HepG2 (cell line): Measurements from ENCODE around the gene FKBP1A. TPM values are rescaled to one million over a fixed set of nuclear protein-coding genes. Genes with fewer than 3 reads are reported as not detected.

Experiments used
- CBX1 ChIP-seq: IDR thresholded peaks from one replicate; pipeline ENCODE4 v1.6.1; 2016; ENCODE audit warnings: antibody characterized with exemption, low read depth
- E2F2 ChIP-seq: sonication (generic); formaldehyde crosslinking; IDR thresholded peaks from 2 replicates; pipeline ENCODE4 v1.4.0; 2020; ENCODE audit warnings: missing genetic modification reagents, borderline replicate concordance
- HOXA3 ChIP-seq: sonication (generic); formaldehyde crosslinking; IDR thresholded peaks from 2 replicates; pipeline ENCODE4 v1.5.0; 2020; ENCODE audit warnings: missing genetic modification reagents
- NFE2L1 ChIP-seq: sonication (generic); formaldehyde crosslinking; IDR thresholded peaks from 2 replicates; pipeline ENCODE4 v1.4.0; 2020; ENCODE audit warnings: missing genetic modification reagents, mild to moderate bottlenecking, borderline replicate concordance
- NFRKB ChIP-seq: fragments of 450-650 bp; IDR thresholded peaks from 2 replicates; pipeline ENCODE4 v1.6.1; 2017
- NR3C1 ChIP-seq: sonication (generic); formaldehyde crosslinking; IDR thresholded peaks from 2 replicates; pipeline ENCODE4 v1.4.0; 2020; ENCODE audit warnings: missing genetic modification reagents
- POLR2G ChIP-seq: fragments of 200-400 bp; formaldehyde crosslinking; IDR thresholded peaks from 2 replicates; pipeline ENCODE4 v1.6.1; 2018; ENCODE audit warnings: mild to moderate bottlenecking, low read depth, low read length, moderate library complexity
- RAD21 ChIP-seq: fragments of 450-650 bp; formaldehyde crosslinking; IDR thresholded peaks from 2 replicates; pipeline ENCODE4 v1.5.0; 2020; ENCODE audit warnings: mild to moderate bottlenecking
- REL ChIP-seq: sonication (generic); formaldehyde crosslinking; conservative IDR thresholded peaks from 2 replicates; pipeline ENCODE4 v1.8.0; 2022; ENCODE audit warnings: mild to moderate bottlenecking, missing genetic modification reagents, moderate library complexity
- RNF2 ChIP-seq: fragments of 450-650 bp; conservative IDR thresholded peaks from 2 replicates; pipeline ENCODE4 v1.6.1; 2016; ENCODE audit warnings: low read depth
- YY1 ChIP-seq: IDR thresholded peaks from 2 replicates; pipeline ENCODE4 v1.6.1; 2011; ENCODE audit warnings: low read length, low read depth, moderate library complexity, mild to moderate bottlenecking; ENCODE audit not compliant: insufficient read depth, insufficient replicate concordance
- ZBTB40 ChIP-seq, 2 experiments: fragments of 450-650 bp in 1 of 2; sonication (generic) in 1 of 2; formaldehyde crosslinking in 1 of 2; IDR thresholded peaks; 2 replicates each; pipeline versions ENCODE4 v1.6.1 to v1.8.0; 2016 to 2022; ENCODE audit warnings: antibody characterized with exemption in 1 of 2, mild to moderate bottlenecking in 1 of 2, missing genetic modification reagents in 1 of 2
- ZNF230 ChIP-seq: sonication (generic); formaldehyde crosslinking; IDR thresholded peaks from 2 replicates; pipeline ENCODE4 v1.4.0; 2020; ENCODE audit warnings: mild to moderate bottlenecking, missing genetic modification reagents
- ZNF383 ChIP-seq: sonication (generic); formaldehyde crosslinking; IDR thresholded peaks from 2 replicates; pipeline ENCODE4 v1.4.0; 2020; ENCODE audit warnings: missing genetic modification reagents, mild to moderate bottlenecking, borderline replicate concordance
- ZNF589 ChIP-seq: sonication (generic); formaldehyde crosslinking; conservative IDR thresholded peaks from 2 replicates; pipeline ENCODE4 v1.8.0; 2022; ENCODE audit warnings: mild to moderate bottlenecking, moderate library complexity, missing genetic modification reagents
- ZNF782 ChIP-seq: sonication (generic); formaldehyde crosslinking; IDR thresholded peaks from 2 replicates; pipeline ENCODE4 v1.4.0; 2020; ENCODE audit warnings: missing genetic modification reagents, mild to moderate bottlenecking, borderline replicate concordance
- ZNF83 ChIP-seq: sonication (generic); formaldehyde crosslinking; IDR thresholded peaks from 2 replicates; pipeline ENCODE4 v1.4.0; 2020; ENCODE audit warnings: missing genetic modification reagents, mild to moderate bottlenecking, borderline replicate concordance
- polyA plus RNA-seq, 8 experiments: library from polyadenylated mRNA; depleted of rRNA in 3 of 8; stranded (reverse) in 7 of 8; unstranded in 1 of 8; fragments of >200 nt; fragmentation: Illumina TruSeq in 4 of 8; extraction: Trizol in 4 of 8; gene quantifications; 2 replicates each; pipeline versions ENCODE4 v1.2.1 to v1.2.3, GENCODE V29; 2011 to 2016; ENCODE audit warnings: low read depth in 4 of 8, missing spikeins in 1 of 8, mixed read lengths in 1 of 8; ENCODE audit not compliant: insufficient read depth in 1 of 8
- total RNA-seq, 5 experiments: library from RNA; depleted of rRNA; stranded (reverse); fragments of >200 nt; fragmentation: Illumina TruSeq; extraction: Trizol; gene quantifications; 2 replicates each; pipeline ENCODE4 v1.2.3, GENCODE V29; 2016; ENCODE audit warnings: low read depth in 1 of 5

Gene FKBP1A
- total and polyA plus RNA-seq, 2 of the 13 experiments (the other 11 are each of a cell fraction or from before 2014, with no cell fraction given), result 119 to 468 TPM

- TF ChIP-seq YY1, result peak; percentile 99
- TF ChIP-seq POLR2G, result peak; percentile 100
- TF ChIP-seq ZNF383 (CRISPR knock-in tag), result no peak
- peak; percentile 81 for TF ChIP-seq HOXA3
- TF ChIP-seq NFE2L1 (CRISPR knock-in tag), result peak; percentile 81; the same call in 1 of the 2 replicates
- peak; percentile 63 for TF ChIP-seq ZNF230 (CRISPR knock-in tag)
- peak; percentile 70 for TF ChIP-seq RNF2
- peak; percentile 54; the same call in 1 of the 2 replicates for TF ChIP-seq ZNF782 (CRISPR knock-in tag)
- peak; percentile 57 for TF ChIP-seq CBX1
- TF ChIP-seq ZNF589, result peak; percentile 65; the same call in 1 of the 2 replicates
- TF ChIP-seq REL (CRISPR knock-in tag), result no peak
- peak; percentile 66 for TF ChIP-seq RAD21 (CRISPR knock-in tag)
- peak; percentile 86 for TF ChIP-seq NFRKB
- TF ChIP-seq ZBTB40 (IDR thresholded peaks at IDR 0.05), result no peak
- peak; percentile 36; the same call in 1 of the 2 replicates for TF ChIP-seq ZBTB40 (CRISPR knock-in tag; IDR thresholded peaks at IDR 0.05)
- peak; percentile 50; the same call in 1 of the 2 replicates for TF ChIP-seq E2F2 (CRISPR knock-in tag)
- TF ChIP-seq NR3C1 (CRISPR knock-in tag), result no peak
- TF ChIP-seq ZNF83, result no peak; the same call in 1 of the 2 replicates
Measured at GRCh38 chr20:1325173-1326030, 67.5 kb downstream of the FKBP1A start (continued).
